AG04450 (cell line): ENCODE results near the gene ATP8B3. TPM values are rescaled to one million over a fixed set of nuclear protein-coding genes. Genes with fewer than 3 reads are reported as not detected.
"Not testable (repeated sequence)": the region's sequence is repeated elsewhere in the genome, so short reads cannot be mapped to it uniquely, and the experiment has no call there.

Source experiments
- CTCF ChIA-PET: fragments of 300-600, 350-600 bp; formaldehyde crosslinking; extraction: SDS; loops from one replicate; lab custom pipeline; 2022; ENCODE audit warnings: antibody characterized with exemption, inconsistent platforms; lab: Charles Lee
- POLR2A ChIA-PET: fragments of 350-600 bp; formaldehyde crosslinking; extraction: SDS; loops from one replicate; lab custom pipeline; 2021; ENCODE audit warnings: antibody characterized with exemption, inconsistent platforms; lab: Yijun Ruan, JAX
- DNase-seq: peaks from one replicate; pipeline ENCODE4 v3.0.0-alpha.2; 2011; ENCODE audit warnings: low read depth, low spot score
- H3K27ac ChIP-seq: one replicate; pipeline ENCODE4 v1.5.1; 2012; ENCODE audit warnings: low read depth, low read length, control low read depth
- H3K27me3 ChIP-seq: one replicate; pipeline ENCODE4 v1.6.0; 2012; ENCODE audit warnings: low read length; ENCODE audit not compliant: control insufficient read depth, insufficient read depth
- H3K4me3 ChIP-seq: 2 replicates; pipeline ENCODE4 v1.5.1; 2011; ENCODE audit warnings: mild to moderate bottlenecking, low read depth, low read length, control low read depth
- H3K9me3 ChIP-seq: 2 replicates; pipeline ENCODE4 v1.5.1; 2012; ENCODE audit warnings: low read length; ENCODE audit not compliant: control insufficient read depth, insufficient read depth
- polyA plus RNA-seq: library from polyadenylated mRNA; depleted of rRNA; stranded (reverse); fragments of >200 nt; gene quantifications from 2 replicates; pipeline ENCODE4 v1.2.3, GENCODE V29; 2011
- TF ChIP-seq, protein P1 (sequence below): IDR thresholded peaks from 2 replicates; pipeline ENCODE4 v1.5.1; 2011; ENCODE audit warnings: low read depth, low read length, control low read depth, inconsistent platforms

Gene ATP8B3
- polyA plus RNA-seq, 1 experiment, result 2.7 TPM

DNA sequence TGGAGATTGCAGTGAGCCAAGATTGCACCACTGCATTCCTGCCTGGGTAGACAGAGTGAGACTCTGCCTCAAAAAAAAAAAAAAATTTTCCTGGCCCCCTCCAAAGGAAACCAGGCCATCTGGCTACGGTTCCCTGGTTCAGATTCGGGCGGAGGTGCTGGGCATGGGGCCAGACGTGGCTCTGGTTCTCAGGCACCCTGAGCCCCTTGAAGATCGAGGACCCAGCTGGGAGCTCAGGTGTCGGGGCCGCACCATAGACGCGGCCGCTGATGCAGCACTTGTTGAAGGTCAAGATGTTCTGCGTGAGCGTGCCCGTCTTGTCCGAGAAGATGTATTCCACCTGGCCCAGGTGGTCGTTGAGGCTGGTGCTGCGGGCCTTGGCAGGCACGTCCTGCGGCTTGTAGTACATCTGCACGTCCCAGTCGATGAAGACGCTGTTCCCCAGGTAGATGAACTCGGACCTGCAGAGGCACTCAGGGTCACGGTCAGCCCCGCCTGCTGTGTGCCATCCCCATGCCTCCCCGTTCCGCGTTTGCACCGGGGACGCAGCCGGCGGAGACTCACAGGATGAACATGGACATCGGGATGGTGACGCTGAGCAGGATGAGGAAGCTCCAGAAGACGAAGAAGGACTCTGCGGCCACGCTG, 12.3 kb downstream of the ATP8B3 start:
- H3K9me3 ChIP-seq, result no peaks in the 10 kb centered on the region; the same call in 1 of the 2 replicates
- CTCF ChIA-PET, result interaction anchor here (1.0 kb wide), 1 partner anchor 194 kb away, joined by 3 read pairs; the partner anchor contains the start of gene UQCR11
- H3K27ac ChIP-seq, result no peak overlapping the region
- H3K27me3 ChIP-seq, result no peaks in the 10 kb centered on the region
- DNase-seq, result no peak
- TF ChIP-seq, protein P1, sequence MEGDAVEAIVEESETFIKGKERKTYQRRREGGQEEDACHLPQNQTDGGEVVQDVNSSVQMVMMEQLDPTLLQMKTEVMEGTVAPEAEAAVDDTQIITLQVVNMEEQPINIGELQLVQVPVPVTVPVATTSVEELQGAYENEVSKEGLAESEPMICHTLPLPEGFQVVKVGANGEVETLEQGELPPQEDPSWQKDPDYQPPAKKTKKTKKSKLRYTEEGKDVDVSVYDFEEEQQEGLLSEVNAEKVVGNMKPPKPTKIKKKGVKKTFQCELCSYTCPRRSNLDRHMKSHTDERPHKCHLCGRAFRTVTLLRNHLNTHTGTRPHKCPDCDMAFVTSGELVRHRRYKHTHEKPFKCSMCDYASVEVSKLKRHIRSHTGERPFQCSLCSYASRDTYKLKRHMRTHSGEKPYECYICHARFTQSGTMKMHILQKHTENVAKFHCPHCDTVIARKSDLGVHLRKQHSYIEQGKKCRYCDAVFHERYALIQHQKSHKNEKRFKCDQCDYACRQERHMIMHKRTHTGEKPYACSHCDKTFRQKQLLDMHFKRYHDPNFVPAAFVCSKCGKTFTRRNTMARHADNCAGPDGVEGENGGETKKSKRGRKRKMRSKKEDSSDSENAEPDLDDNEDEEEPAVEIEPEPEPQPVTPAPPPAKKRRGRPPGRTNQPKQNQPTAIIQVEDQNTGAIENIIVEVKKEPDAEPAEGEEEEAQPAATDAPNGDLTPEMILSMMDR, result no peak
- no peak overlapping the region for H3K4me3 ChIP-seq
- POLR2A ChIA-PET, result no interaction called here

DNA sequence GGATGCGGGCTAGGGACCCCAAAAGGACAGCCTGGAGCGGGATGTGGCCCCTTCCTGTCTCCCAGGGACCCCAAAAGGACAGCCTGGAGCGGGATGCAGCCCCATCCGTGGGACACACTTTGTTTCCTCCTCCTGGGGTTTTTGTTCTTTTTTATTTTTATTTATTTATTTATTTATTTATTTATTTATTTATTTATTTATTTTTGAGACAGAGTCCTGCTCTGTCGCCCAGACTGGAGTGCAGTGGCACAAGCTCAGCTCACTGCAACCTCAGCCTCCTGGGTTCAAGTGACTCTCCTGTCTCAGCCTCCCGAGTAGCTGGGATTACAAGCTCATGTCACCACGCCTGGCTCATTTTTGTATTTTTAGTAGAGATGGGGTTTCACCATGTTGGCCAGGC, 14.8 kb downstream of the ATP8B3 start:
- H3K4me3 ChIP-seq, H3K9me3 ChIP-seq, CTCF ChIA-PET, H3K27ac ChIP-seq, POLR2A ChIA-PET, DNase-seq, H3K27me3 ChIP-seq: not testable (repeated sequence)

DNA sequence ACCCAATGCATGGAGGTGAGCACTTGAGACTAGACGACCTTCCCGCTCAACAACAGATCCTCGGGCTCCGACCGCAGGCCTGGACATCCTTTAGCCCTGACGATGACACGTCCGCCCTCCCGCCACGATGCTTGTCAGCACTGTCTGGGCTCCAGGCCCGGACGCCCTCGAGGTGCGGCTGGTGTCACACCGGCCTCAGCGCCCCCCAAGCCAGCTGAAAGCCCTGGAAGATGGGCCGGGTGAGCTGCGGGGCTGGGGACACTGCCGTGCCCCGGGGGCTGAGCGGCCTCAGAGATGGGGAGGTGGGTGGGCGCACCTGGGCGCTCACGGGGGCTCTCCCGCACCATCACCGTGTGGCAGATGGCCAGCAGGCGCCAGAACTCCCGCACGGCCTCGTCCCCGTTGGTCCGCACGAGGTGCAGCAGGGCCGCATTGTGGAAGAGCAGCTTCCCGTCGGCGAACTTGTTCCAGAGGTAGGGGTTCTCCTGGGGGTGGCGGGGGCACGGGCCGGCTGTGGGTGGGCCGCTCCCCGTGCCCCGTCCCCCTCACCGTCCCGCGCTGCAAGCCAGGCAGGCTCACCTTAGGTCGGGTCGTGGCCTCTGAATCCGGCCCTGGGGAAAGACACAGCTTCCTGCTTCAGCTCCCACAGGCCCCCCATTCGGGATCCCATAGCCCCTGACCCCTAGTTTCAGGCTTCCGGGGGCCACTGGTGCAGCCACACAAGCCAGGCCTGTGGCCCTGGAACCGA, 15.5 kb downstream of the ATP8B3 start:
- no peak for DNase-seq
- TF ChIP-seq, protein P1, result no peak
- CTCF ChIA-PET, result interaction anchor here (0.5 to 1.8 kb wide), 5 partner anchors 9 to 277 kb away, joined by 3 to 10 read pairs (median 3); no protein-coding TSS in a partner anchor
- Histone ChIP-seq H3K27ac (no peak overlapping the region), H3K27me3 (no peaks in the 10 kb centered on the region), H3K4me3 (no peak overlapping the region), H3K9me3 (no peaks in the 10 kb centered on the region; the same call in 1 of the 2 replicates)
- POLR2A ChIA-PET, result no interaction called here

DNA sequence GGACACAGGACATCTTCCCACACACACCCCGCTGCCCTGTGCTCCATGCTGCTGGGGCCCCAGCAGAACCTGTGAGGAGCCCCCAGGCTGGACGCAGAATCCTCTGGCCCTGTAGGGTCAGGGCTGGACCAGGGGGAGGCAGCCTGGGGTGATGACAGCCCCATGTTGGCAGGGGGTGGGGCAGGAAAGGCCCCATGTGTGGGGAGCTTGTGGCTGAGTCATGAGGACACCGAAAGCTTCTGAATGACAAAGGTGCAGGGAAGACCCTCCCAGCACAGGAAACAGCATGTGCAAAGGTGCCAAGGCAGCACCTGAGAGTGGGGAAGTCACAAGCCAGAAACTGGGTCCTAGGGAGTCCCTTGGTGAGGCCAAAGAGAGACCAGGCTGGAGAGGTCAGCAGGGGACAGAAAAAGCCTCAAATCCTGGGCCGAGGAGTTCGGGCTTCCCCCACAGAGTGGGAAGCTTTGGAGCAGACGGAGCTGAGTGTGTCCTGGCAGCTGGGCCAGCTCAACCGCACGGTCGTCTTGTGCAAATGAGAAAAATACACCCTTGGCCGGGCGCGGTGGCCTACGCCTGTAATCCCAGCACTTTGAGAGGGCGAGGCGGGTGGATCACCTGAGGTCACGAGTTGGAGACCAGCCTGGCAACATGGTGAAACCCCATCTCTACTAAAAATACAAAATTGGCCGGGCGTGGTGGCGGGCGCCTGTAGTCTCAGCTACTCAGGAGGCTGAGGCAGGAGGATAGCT, 17.5 kb downstream of the ATP8B3 start:
- DNase-seq, result no peak
- Histone ChIP-seq H3K27ac (no peak overlapping the region), H3K4me3 (no peak overlapping the region), H3K9me3 (peaks cover 7% of the 10 kb centered on the region), H3K27me3 (peaks cover 2% of the 10 kb centered on the region)
- ChIA-PET CTCF (interaction anchor here (1.0 to 1.8 kb wide), 5 partner anchors 9 to 123 kb away, joined by 3 to 14 read pairs (median 5); no protein-coding TSS in a partner anchor), POLR2A (interaction anchor here (0.5 kb wide), 1 partner anchor 38 kb away, joined by 7 read pairs; no protein-coding TSS in a partner anchor)
- TF ChIP-seq, protein P1, result no peak

DNA sequence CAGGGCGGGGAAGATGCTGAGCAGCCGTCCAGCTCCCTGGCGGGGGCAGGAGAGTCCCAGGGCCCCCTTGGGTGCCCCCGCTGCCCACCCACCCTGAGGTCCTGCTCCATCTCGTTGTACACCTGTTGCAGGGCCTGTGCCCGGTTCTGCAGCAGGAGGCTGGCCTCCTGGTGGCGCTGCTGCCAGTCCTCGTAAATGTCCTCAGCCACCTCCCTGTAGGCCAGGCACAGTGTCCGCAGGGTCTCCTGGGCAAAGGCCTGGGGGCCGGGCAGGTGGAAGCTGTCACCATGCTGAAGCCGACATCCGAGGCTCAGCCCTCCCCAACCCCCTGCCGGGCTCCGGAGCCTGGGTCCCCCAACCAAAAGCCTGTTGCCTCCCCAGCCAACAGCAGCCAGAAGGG, 20.2 kb downstream of the ATP8B3 start:
- Histone ChIP-seq H3K27ac (no peak overlapping the region), H3K27me3 (peaks cover 11% of the 10 kb centered on the region), H3K4me3 (no peak overlapping the region), H3K9me3 (peaks cover 7% of the 10 kb centered on the region)
- ChIA-PET POLR2A (no interaction called here), CTCF (interaction anchor here (1.4 kb wide), 1 partner anchor 119 kb away, joined by 7 read pairs; no protein-coding TSS in a partner anchor)
- no peak for DNase-seq
- TF ChIP-seq, protein P1, result no peak
